OCI-LY7 (cell line): ENCODE data around the gene SRGAP2B.
"Not testable (repeated sequence)": the region's sequence is repeated elsewhere in the genome, so short reads cannot be mapped to it uniquely, and the experiment has no call there.

Source experiments
- EZH2phosphoT487 ChIP-seq: fragments of 200-600 bp; sonication (generic); IDR thresholded peaks from 2 replicates; pipeline ENCODE4 v1.6.1; 2018; ENCODE audit warnings: low read depth, borderline replicate concordance, mild to moderate bottlenecking, mixed run types, antibody characterized with exemption, low read length, moderate library complexity, mixed read lengths
- TF ChIP-seq, protein P1 (sequence below): fragments of 200-600 bp; sonication (generic); conservative IDR thresholded peaks from 2 replicates; pipeline ENCODE4 v1.5.1; 2014; ENCODE audit warnings: mild to moderate bottlenecking, antibody characterized with exemption, low read length, moderate library complexity, mixed read lengths

DNA sequence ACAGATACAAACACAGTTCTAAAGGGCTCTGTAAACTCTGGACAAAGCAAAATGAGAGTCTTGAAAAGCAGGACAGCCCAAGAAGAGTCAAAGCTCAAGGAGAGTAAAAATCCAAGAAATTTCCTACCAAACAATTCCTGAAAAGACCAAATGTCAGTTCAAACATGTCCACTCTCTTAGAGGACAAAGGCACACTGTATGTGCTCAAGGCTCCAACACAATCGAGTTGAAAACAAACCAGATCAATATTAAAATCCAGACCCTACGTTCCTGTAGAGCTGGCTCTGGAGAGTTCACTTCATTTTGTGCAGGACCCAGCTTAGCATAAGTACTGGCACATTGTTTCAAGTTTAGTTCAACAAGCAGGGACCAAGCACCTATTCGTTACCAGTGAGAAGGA lies 90.0 kb downstream of the SRGAP2B start:
- TF ChIP-seq, protein P1, sequence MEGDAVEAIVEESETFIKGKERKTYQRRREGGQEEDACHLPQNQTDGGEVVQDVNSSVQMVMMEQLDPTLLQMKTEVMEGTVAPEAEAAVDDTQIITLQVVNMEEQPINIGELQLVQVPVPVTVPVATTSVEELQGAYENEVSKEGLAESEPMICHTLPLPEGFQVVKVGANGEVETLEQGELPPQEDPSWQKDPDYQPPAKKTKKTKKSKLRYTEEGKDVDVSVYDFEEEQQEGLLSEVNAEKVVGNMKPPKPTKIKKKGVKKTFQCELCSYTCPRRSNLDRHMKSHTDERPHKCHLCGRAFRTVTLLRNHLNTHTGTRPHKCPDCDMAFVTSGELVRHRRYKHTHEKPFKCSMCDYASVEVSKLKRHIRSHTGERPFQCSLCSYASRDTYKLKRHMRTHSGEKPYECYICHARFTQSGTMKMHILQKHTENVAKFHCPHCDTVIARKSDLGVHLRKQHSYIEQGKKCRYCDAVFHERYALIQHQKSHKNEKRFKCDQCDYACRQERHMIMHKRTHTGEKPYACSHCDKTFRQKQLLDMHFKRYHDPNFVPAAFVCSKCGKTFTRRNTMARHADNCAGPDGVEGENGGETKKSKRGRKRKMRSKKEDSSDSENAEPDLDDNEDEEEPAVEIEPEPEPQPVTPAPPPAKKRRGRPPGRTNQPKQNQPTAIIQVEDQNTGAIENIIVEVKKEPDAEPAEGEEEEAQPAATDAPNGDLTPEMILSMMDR, result not testable (repeated sequence)
- not testable (repeated sequence) for TF ChIP-seq EZH2phosphoT487
